ENCODE data around the gene IFNAR2. TPM values are rescaled to one million over a fixed set of nuclear protein-coding genes. Genes with fewer than 3 reads are reported as not detected.

Gene IFNAR2
- polyA plus RNA-seq, 1 donor from 2014 or later = 10.3 TPM

DNA sequence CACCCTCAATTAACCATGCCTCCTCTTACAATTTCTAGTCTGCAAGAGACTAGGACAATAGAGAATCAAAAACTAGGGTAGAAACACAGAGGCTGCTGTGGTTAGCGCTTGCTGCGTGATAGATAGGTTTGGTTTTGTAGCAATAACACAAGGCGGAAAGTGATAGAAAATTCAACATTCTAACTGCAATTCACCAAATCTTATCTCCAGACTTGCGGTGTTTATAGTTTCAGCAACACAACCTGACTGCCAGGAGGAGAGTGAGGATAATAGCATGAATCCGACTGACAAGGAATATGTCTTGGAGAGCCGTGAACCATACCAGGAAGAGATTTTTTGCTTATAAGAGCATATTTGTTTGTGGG, 30.7 kb upstream of the IFNAR2 start:
- Histone ChIP-seq H3F3A (ENCODE audit: insufficient read depth, low read length, poor library complexity, severe bottlenecking) (no peaks in the 10 kb centered on the region), H3K4me2 (ENCODE audit: low read length) (no peak overlapping the region), H4K20me1 (ENCODE audit: insufficient read depth) (no peaks in the 10 kb centered on the region), H2AFZ (ENCODE audit: low read depth, low read length) (no peak overlapping the region), H3K27ac (ENCODE audit: low read length) (no peak overlapping the region), H3K9me2 (ENCODE audit: insufficient read depth, low read length) (no peaks in the 10 kb centered on the region), H3K36me3 (ENCODE audit: insufficient read depth, low read length) (no peaks in the 10 kb centered on the region), H3K4me3 (ENCODE audit: low read length) (no peak overlapping the region), H3K27me3 (ENCODE audit: insufficient read depth, low read depth, low read length) (no peaks in the 10 kb centered on the region), H3K9ac (ENCODE audit: low read length) (no peak overlapping the region), H3K79me2 (replicated peaks; ENCODE audit: insufficient read depth, low read length) (no peaks in the 10 kb centered on the region), H3K9me3 (ENCODE audit: low read length) (no peaks in the 10 kb centered on the region)
- TF ChIP-seq, protein P1, sequence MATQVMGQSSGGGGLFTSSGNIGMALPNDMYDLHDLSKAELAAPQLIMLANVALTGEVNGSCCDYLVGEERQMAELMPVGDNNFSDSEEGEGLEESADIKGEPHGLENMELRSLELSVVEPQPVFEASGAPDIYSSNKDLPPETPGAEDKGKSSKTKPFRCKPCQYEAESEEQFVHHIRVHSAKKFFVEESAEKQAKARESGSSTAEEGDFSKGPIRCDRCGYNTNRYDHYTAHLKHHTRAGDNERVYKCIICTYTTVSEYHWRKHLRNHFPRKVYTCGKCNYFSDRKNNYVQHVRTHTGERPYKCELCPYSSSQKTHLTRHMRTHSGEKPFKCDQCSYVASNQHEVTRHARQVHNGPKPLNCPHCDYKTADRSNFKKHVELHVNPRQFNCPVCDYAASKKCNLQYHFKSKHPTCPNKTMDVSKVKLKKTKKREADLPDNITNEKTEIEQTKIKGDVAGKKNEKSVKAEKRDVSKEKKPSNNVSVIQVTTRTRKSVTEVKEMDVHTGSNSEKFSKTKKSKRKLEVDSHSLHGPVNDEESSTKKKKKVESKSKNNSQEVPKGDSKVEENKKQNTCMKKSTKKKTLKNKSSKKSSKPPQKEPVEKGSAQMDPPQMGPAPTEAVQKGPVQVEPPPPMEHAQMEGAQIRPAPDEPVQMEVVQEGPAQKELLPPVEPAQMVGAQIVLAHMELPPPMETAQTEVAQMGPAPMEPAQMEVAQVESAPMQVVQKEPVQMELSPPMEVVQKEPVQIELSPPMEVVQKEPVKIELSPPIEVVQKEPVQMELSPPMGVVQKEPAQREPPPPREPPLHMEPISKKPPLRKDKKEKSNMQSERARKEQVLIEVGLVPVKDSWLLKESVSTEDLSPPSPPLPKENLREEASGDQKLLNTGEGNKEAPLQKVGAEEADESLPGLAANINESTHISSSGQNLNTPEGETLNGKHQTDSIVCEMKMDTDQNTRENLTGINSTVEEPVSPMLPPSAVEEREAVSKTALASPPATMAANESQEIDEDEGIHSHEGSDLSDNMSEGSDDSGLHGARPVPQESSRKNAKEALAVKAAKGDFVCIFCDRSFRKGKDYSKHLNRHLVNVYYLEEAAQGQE (IDR thresholded peaks at IDR 0.05; ENCODE audit: borderline replicate concordance) = no peak
- TF ChIP-seq TAF1 (IDR thresholded peaks at IDR 0.05; ENCODE audit: low read depth) (no peak), EP300 (conservative IDR thresholded peaks at IDR 0.05; ENCODE audit: poor library complexity, severe bottlenecking) (no peak), SMC3 (conservative IDR thresholded peaks at IDR 0.05; ENCODE audit: poor library complexity) (no peak), MXI1 (conservative IDR thresholded peaks at IDR 0.05; ENCODE audit: poor library complexity, severe bottlenecking) (no peak), POLR2AphosphoS5 (IDR thresholded peaks at IDR 0.05) (no peak), RAD21 (conservative IDR thresholded peaks at IDR 0.05) (no peak), EZH2 (IDR thresholded peaks at IDR 0.05; ENCODE audit: borderline replicate concordance, insufficient read depth, low read length, poor library complexity, severe bottlenecking) (no peak)
- TF ChIP-seq, protein P2, sequence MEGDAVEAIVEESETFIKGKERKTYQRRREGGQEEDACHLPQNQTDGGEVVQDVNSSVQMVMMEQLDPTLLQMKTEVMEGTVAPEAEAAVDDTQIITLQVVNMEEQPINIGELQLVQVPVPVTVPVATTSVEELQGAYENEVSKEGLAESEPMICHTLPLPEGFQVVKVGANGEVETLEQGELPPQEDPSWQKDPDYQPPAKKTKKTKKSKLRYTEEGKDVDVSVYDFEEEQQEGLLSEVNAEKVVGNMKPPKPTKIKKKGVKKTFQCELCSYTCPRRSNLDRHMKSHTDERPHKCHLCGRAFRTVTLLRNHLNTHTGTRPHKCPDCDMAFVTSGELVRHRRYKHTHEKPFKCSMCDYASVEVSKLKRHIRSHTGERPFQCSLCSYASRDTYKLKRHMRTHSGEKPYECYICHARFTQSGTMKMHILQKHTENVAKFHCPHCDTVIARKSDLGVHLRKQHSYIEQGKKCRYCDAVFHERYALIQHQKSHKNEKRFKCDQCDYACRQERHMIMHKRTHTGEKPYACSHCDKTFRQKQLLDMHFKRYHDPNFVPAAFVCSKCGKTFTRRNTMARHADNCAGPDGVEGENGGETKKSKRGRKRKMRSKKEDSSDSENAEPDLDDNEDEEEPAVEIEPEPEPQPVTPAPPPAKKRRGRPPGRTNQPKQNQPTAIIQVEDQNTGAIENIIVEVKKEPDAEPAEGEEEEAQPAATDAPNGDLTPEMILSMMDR (IDR thresholded peaks at IDR 0.05; ENCODE audit: poor library complexity, severe bottlenecking) = no peak

GRCh38 chr21:33199516-33200217, 30.1 kb upstream of the IFNAR2 start:
- no peaks in the 10 kb centered on the region for H3K36me3 ChIP-seq (ENCODE audit: insufficient read depth, low read length)
- no peak overlapping the region for H3K4me2 ChIP-seq (ENCODE audit: low read length)
- H3K27ac ChIP-seq (ENCODE audit: low read length) = peak overlapping the region; percentile 29
- no peaks in the 10 kb centered on the region for H3K9me3 ChIP-seq (ENCODE audit: low read length)
- TF ChIP-seq MXI1 (conservative IDR thresholded peaks at IDR 0.05; ENCODE audit: poor library complexity, severe bottlenecking) = no peak
- TF ChIP-seq, protein P1 (IDR thresholded peaks at IDR 0.05; ENCODE audit: borderline replicate concordance) = no peak
- TF ChIP-seq, protein P2 (IDR thresholded peaks at IDR 0.05; ENCODE audit: poor library complexity, severe bottlenecking) = peak; percentile 97
- TF ChIP-seq TAF1 (IDR thresholded peaks at IDR 0.05; ENCODE audit: low read depth) = no peak
- peak; percentile 97 for TF ChIP-seq RAD21 (conservative IDR thresholded peaks at IDR 0.05)
- no peak for TF ChIP-seq EZH2 (IDR thresholded peaks at IDR 0.05; ENCODE audit: borderline replicate concordance, insufficient read depth, low read length, poor library complexity, severe bottlenecking)
- TF ChIP-seq EP300 (conservative IDR thresholded peaks at IDR 0.05; ENCODE audit: poor library complexity, severe bottlenecking) = no peak
- TF ChIP-seq POLR2AphosphoS5 (IDR thresholded peaks at IDR 0.05) = no peak
- peak; percentile 97 for TF ChIP-seq SMC3 (conservative IDR thresholded peaks at IDR 0.05; ENCODE audit: poor library complexity)
- H3K27me3 ChIP-seq (ENCODE audit: insufficient read depth, low read depth, low read length) = no peaks in the 10 kb centered on the region
- H3K9me2 ChIP-seq (ENCODE audit: insufficient read depth, low read length) = no peaks in the 10 kb centered on the region
- H3K79me2 ChIP-seq (replicated peaks; ENCODE audit: insufficient read depth, low read length) = no peaks in the 10 kb centered on the region
- H3F3A ChIP-seq (ENCODE audit: insufficient read depth, low read length, poor library complexity, severe bottlenecking) = no peaks in the 10 kb centered on the region
- no peak overlapping the region for H2AFZ ChIP-seq (ENCODE audit: low read depth, low read length)
- H3K4me3 ChIP-seq (ENCODE audit: low read length) = no peak overlapping the region
- no peaks in the 10 kb centered on the region for H4K20me1 ChIP-seq (ENCODE audit: insufficient read depth)
- H3K9ac ChIP-seq (ENCODE audit: low read length) = peak overlapping the region; percentile 1

All from neural cell (in vitro differentiated cells).